LNCaP clone FGC (cell line): ENCODE measurements around the gene ESAM.

Experiments
- DNase-seq: peaks from one replicate; pipeline ENCODE4 v3.0.0-alpha.2; 2011; ENCODE audit warnings: low read depth
- H3K4me3 ChIP-seq: 2 replicates; pipeline ENCODE4 v1.5.1; 2011; ENCODE audit warnings: mild to moderate bottlenecking, low read depth, low read length, control low read depth
- CTCF ChIP-seq: IDR thresholded peaks from 2 replicates; pipeline ENCODE4 v1.5.1; 2012; ENCODE audit warnings: mild to moderate bottlenecking; ENCODE audit not compliant: control insufficient read depth, insufficient read depth; ENCODE audit errors: extremely low read depth

ESAM gene

GRCh38 chr11:124728134-124728533, 34.0 kb downstream of the ESAM start:
- H3K4me3 ChIP-seq = no peak overlapping the region
- TF ChIP-seq CTCF = no peak

GRCh38 chr11:124727474-124727873, 34.6 kb downstream of the ESAM start:
- DNase-seq = no peak
- H3K4me3 ChIP-seq = no peak overlapping the region
- TF ChIP-seq CTCF = no peak

More at GRCh38 chr11:124728134-124728533, 34.0 kb downstream of the ESAM start:
- DNase-seq = no peak

GRCh38 chr11:124725719-124726105, 36.4 kb downstream of the ESAM start:
- no peak overlapping the region for H3K4me3 ChIP-seq
- no peak for TF ChIP-seq CTCF
- DNase-seq = no peak

- DNase-seq = no peak
- no peak overlapping the region for H3K4me3 ChIP-seq
- no peak for TF ChIP-seq CTCF
These were observed 36.9 kb downstream of the ESAM start for GRCh38 chr11:124724979-124725718.

GRCh38 chr11:124722176-124722575, 39.9 kb downstream of the ESAM start:
- no peak overlapping the region for H3K4me3 ChIP-seq
- TF ChIP-seq CTCF = no peak
- no peak for DNase-seq

GRCh38 chr11:124719534-124719933, 42.6 kb downstream of the ESAM start:
- no peak for TF ChIP-seq CTCF

GRCh38 chr11:124718801-124719200, 43.3 kb downstream of the ESAM start:
- no peak for TF ChIP-seq CTCF
- H3K4me3 ChIP-seq = no peak overlapping the region
- no peak for DNase-seq

More at GRCh38 chr11:124719534-124719933, 42.6 kb downstream of the ESAM start:
- DNase-seq = no peak
- H3K4me3 ChIP-seq = no peak overlapping the region
